Suppressor macrophage treated with lipopolysaccharide for 4 hours (primary cell): Measurements from ENCODE around the gene PDZRN4.
A peak's percentile ranks its signal among the peaks of the same experiment; 100 is the strongest.
"Not testable (repeated sequence)": the region's sequence is repeated elsewhere in the genome, so short reads cannot be mapped to it uniquely, and the experiment has no call there.

Experiments
- DNase-seq: peaks from one replicate; pipeline ENCODE4 v3.0.0-alpha.2; 2020

Gene PDZRN4

DNA sequence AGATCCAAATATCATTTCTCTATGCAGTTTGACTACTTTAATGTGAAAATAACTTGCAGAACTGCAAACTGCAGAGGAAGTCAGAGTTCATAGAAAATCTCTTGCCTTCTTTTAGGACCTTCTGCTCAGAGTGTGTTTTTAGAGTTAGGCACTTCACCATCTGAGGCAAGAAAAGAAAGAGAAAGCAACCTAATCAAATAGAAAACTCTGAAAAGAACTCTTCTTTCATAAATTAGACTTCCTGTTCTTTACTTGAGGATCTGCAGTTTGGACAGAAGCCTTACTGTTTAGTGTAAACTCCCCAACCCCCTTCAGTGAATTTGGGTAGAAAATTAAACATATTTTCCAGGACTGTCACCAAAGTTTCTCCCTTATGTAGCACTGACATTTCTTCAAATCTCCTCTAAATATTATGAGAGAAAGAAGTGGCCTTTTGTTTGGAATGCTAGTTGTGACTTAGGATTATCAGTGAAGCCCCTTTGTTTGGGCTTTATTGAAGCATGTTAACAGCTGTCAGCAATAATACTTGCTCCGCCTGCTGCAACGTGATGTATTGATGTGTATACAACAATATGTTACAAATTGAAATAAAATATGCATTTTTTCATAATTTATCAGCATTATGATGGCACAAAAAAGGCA is 99.5 kb downstream of the PDZRN4 start:
- peak; percentile 2 for DNase-seq

GRCh38 chr12:41288142-41288811 is 100.2 kb downstream of the PDZRN4 start:
- DNase-seq, result no peak

DNA sequence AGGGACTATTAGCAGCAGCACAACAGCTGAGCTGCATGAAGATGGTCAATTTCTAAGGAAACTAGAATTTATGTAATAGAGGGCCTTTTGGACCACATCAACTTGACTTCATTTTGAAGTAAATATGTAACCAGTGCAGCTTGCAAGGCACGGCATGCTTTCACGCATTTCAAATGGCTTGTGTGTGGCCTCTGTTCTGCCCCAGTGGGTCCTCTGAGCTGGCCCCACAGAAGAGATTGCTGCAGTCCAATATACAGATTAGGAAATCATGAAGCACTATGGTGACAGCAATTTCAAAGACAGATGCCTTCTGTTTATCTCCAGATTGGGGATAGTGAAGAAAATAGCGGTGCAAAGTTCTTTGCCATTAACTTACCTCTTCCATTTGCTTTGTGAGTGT is 101.4 kb downstream of the PDZRN4 start:
- no peak for DNase-seq

GRCh38 chr12:41293011-41293410 is 104.9 kb downstream of the PDZRN4 start:
- no peak for DNase-seq

DNA sequence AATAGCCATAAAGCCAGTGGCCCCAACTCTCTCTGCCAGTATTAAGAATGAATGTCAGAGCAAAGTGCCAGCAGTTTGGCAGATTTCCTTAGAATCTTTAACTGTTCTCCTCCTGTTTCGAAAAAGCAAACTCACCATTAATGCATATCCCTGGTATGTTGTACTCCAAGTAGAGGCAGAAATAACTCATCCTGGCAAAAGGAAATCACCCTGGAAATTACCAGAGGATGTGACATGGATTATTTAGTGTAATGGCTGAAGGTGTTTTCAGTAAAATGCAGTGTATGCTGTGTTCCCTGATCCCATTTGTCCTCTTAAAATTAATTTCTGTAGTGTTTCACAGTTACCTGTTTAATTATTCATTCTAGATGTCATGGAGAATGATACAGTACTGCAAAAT is 105.3 kb downstream of the PDZRN4 start:
- no peak for DNase-seq

- DNase-seq, result no peak
These were observed 114.9 kb downstream of the PDZRN4 start for GRCh38 chr12:41302979-41303403.

GRCh38 chr12:41304526-41304925 is 116.4 kb downstream of the PDZRN4 start:
- no peak for DNase-seq

- DNase-seq, result no peak
These were observed 122.2 kb downstream of the PDZRN4 start for GRCh38 chr12:41310367-41310766.

DNA sequence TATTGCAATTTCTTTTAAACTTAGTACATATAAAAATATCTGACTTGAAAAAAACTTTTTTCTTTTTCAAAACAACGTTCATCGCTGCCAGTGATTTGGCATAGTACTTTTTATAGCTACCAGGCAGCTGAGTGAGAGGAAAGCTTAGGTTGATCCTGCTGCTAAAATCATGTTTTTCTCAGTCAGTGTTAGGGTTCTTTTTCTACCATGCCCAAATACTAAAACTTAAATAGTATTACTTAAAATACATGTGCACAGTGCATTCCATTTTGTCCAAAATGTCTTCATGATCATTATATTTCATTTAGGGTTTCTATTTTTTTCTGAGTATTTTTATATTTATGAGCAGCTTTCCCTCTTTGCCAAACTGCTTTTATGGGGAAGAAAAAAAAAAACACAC is 123.8 kb downstream of the PDZRN4 start:
- no peak for DNase-seq

GRCh38 chr12:41312451-41312850 is 124.3 kb downstream of the PDZRN4 start:
- DNase-seq, result not testable (repeated sequence)

DNA sequence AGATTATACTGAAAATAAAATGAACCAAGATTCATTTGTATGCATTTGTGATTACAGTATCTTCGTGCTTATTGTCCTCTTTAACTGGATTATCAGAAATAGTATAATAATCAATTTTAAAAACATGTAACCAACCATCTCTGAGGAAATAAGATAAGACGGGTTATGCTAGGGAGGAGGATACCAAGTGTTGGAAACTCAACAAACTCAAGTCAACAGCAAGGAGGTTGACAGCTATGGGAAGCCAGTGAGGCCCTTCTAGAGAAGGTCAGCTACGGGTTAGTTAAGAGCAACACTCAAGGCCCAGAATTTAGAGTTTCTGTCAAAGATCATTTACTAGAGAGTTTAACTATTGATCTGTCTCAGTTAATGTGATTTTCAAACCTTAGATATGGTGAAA is 137.2 kb downstream of the PDZRN4 start:
- DNase-seq, result no peak

DNA sequence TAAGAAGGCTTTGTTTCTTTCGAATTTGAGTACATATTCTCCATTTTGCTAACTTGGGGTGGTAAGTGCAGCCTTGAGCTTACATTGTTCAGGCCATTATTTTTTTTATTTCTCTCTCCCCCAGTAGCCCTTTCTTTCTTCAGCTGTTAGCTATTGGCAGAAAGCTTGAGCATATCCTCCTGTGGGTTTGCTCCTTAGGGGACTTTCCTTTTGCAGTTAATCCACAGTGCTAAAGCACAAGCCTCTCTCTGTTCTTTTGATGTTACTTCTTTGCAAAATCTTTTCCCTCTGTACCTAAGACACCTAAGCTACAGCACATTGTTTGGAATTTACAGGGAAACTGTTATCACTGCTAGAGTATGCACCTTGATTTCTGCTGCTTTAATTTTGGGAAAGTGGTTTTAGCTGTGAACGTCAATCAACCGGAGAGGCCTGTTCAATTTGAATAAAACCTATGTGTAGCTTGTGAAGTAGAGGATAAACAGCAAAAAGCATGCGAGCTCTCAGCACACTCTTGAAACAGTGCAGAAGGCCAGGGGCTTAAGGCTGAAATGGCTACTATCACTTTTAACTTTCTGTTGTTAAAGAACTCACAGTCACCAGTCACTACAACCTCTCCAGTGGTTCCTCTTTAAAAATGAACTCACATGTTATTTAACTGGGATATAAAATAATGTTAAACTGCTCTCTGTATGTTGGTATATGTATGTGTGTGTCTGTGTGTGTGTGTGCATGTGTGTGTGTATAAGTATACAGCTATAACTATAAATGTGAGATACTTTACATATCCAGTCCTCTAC is 139.2 kb downstream of the PDZRN4 start:
- no peak for DNase-seq

DNA sequence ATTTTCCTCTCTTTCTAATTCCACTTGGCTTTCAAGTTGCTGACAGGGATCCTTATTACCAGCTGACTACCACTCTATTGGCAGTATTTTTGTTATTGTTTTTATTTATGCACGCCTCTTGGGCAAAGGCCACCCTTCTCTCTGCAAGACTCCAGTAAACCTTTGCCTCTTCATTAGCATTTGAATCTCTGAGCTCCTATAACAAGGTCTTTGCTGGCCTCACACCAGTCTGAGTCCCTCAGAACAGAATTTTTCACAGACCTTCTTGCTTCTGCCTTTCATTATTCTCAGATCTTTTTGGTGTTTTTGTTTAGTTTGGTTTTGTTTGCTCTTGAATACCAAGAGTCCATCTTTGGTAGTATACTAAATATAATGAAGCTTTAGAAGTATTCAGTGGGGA is 145.9 kb downstream of the PDZRN4 start:
- no peak for DNase-seq

DNA sequence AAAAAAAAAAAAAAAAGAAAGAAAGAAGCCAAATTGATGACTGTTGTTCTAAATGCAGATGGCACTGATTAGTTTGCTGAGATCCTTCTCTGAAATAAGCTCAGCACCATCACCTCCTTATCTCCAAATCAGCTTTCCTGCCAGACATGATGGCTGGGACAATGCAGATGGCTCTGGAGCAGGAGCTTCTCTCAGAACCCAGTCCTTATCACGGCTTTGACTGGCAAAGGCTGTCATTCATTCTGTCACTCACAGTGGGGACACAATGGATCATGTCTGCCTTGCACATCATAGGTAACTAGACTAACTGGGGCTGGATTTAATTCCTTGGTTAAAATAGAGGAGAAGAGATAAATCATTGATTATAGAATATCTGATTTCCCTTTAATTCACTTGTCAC is 146.3 kb downstream of the PDZRN4 start:
- no peak for DNase-seq

DNA sequence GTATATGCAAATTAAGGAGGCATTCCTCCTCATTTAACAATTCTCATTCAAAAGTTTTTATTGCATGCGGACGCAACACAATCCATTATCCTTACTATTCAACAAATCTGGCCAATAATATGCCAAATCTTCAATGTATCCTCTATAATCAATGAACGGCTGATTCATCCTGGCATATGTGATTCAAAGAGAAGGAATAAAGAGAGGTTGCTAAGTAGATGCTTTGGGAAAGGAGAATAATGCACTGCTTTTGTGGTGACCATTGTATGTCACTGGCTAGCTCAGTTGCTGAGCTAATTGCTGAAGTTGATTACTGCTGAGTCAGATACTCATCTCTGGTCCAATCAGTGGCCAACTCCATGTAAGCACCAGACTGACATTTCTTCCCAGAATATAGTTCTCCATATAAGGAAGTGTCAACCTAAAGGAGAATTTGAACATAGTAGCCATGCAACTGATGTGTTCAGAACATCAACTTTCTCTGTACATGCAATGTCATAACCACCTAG is 148.0 kb downstream of the PDZRN4 start:
- no peak for DNase-seq

- peak; percentile 61 for DNase-seq
These were observed 151.7 kb downstream of the PDZRN4 start for GRCh38 chr12:41339784-41340183.

DNA sequence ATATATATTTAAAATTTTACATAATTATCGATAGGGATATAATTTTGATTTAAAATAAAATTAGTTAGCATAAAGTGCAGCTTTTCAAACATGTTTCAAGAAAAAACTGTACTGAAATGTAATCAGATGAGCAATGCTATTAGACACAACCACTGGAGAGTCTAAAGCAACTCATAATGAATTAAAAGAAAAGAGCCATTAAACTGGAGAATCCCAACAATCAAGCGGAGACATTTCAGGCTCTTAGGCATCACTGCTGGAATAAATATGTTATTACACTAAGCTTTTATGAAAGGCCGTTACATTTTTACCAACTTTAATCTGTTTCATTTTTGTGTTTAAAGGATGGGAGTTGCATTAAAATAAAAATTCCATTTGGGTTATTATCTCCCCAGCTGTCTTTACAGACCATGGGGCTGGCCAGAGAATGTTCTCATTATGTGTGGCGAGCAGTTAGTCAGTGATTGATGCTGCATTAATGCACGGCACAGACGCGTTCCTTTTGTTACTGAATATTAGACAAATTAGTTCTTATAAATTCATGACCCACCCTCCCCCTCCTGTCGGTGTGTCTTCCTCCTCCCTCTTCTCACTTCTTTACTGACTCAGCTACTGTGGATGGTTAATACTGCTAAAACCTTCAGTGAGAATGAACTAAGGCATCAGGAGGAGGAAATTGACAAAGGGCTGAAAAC is 156.8 kb downstream of the PDZRN4 start:
- no peak for DNase-seq

DNA sequence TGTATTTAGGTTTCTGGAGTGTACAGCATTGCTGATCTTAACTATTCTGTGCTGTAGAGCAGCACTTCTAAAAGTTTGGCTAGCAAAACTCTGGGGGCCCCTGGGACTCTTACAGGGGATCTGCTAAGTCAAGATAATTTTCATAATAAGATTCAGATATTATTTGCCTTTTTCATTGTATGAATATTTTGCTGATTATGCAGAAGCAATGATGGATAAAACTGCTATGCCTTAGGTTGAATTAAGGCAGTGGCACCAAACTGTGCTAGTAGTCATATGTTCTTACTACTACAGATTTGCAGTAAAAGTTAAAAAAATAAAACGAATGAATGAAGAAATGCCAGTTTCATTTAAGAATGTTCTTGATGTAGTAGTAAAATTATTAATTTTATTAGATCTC is 160.1 kb downstream of the PDZRN4 start:
- no peak for DNase-seq

GRCh38 chr12:41356181-41356580 is 168.1 kb downstream of the PDZRN4 start:
- DNase-seq, result no peak

- no peak for DNase-seq
These were observed 173.6 kb downstream of the PDZRN4 start for GRCh38 chr12:41361738-41362137.

GRCh38 chr12:41362510-41362909 is 174.4 kb downstream of the PDZRN4 start:
- DNase-seq, result no peak

DNA sequence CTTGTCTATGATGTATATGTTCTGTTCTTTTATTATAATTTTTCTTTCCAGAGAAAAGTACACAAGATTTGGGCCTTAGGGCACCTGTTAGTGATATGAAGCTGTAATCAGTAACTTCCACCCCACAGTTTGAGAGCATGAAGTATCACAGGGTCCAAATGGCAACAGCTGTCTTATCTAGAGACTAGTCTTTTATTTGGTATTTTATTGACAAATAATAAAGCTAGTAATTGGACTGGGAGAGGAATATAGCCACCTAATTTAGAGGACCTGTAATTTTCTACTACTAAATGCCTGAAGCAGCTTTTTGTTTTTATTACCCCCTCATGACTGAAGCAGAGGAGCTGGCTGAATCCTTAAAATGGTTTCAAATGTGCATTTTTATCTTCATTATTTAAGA is 174.8 kb downstream of the PDZRN4 start:
- DNase-seq, result no peak

DNA sequence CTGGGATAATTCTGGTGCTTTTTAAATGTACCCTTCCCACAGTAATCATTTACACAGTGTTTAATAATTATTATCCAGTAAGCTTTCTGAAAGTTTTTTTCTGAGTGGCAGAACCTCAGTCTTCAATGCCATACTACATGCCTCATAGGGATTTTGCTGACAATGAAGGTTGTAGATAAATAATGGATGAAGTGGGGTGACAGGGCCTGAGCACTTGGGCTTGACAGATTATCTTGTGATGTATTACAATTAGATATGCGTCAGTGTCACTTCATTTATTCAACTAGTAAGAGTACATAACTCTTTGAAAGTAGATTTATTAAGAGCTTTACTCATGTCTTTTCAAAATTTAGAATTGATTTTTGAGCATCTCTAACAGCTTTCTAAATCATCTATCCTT is 176.1 kb downstream of the PDZRN4 start:
- DNase-seq, result no peak
